Gastroesophageal sphincter (tissue), 3 donors: ENCODE measurements around the gene ARHGAP30.

ENCODE experiments used
- CTCF ChIP-seq, 4 experiments: fragments of 200-600 bp in 2 of 4; fragments of 450-650 bp in 2 of 4; sonication (generic) in 1 of 4; IDR thresholded peaks; one replicate each; pipeline ENCODE4 v1.5.1; 2017 to 2019; ENCODE audit warnings: antibody characterized with exemption in 4 of 4, mild to moderate bottlenecking in 2 of 4, moderate library complexity in 2 of 4
- POLR2A ChIP-seq, 2 donors: fragments of 450-650 bp; IDR thresholded peaks; one replicate each; pipeline ENCODE4 v1.6.1; 2017; ENCODE audit warnings: antibody characterized with exemption in 2 of 2, mild to moderate bottlenecking in 2 of 2, moderate library complexity in 1 of 2
- POLR2AphosphoS5 ChIP-seq: sonication (generic); formaldehyde crosslinking; IDR thresholded peaks from one replicate; pipeline ENCODE4 v1.6.1; 2017; ENCODE audit warnings: antibody characterized with exemption

GRCh38 chr1:161032409-161032808 lies 37.3 kb downstream of the ARHGAP30 start:
- TF ChIP-seq CTCF (IDR thresholded peaks at IDR 0.05) (no peak), POLR2A (IDR thresholded peaks at IDR 0.05) (no peak), POLR2AphosphoS5 (no peak)
